Right cardiac atrium (tissue), 5 donors: ENCODE results near the gene ZCCHC8. TPM values are rescaled to one million over a fixed set of nuclear protein-coding genes. Genes with fewer than 3 reads are reported as not detected.

ENCODE experiments used
- ATAC-seq, 2 donors: fragments of 200-7000 bp; cut with Tn5 transposase; one replicate each; pipeline versions ENCODE4 v1.8.0 to v1.9.1; 2020; ENCODE audit warnings: moderate library complexity in 2 of 2, mild to moderate bottlenecking in 1 of 2
- DNase-seq, 3 donors: peaks; one replicate each; pipeline ENCODE4 v3.0.0-alpha.2; 2020
- H3K27ac ChIP-seq: one replicate; pipeline ENCODE4 v1.5.1; 2013; ENCODE audit warnings: mild to moderate bottlenecking, low read length, control low read depth, moderate library complexity
- H3K27me3 ChIP-seq: one replicate; pipeline ENCODE4 v1.6.1; 2013; ENCODE audit not compliant: control insufficient read depth, insufficient read depth
- H3K4me1 ChIP-seq: one replicate; pipeline ENCODE4 v1.6.1; 2013; ENCODE audit warnings: low read length; ENCODE audit not compliant: control insufficient read depth, insufficient read depth
- H3K4me3 ChIP-seq: one replicate; pipeline ENCODE4 v1.5.1; 2013; ENCODE audit warnings: low read length, control low read depth
- H3K9me3 ChIP-seq: one replicate; pipeline ENCODE4 v1.6.1; 2013; ENCODE audit warnings: low read length; ENCODE audit not compliant: control insufficient read depth
- WGBS: extraction: QIAGEN DNeasy Blood & Tissue Kit; methylation state at CpG from one replicate; pipeline ENCODE4 v1.1.7; 2013; 5-methylcytosine and 5-hydroxymethylcytosine counted together
- intact Hi-C, 4 donors: fragments of 100-400 bp; cut with DNase I; formaldehyde crosslinking; loops; one replicate each; pipeline versions ENCODE4 v1.11.0 to v1.14.0; 2022 to 2023
- polyA plus RNA-seq: library from polyadenylated mRNA; stranded (reverse); fragments of 200-250 nt; gene quantifications from one replicate; pipeline ENCODE4 v1.2.3, GENCODE V29; 2013
- total RNA-seq, 4 donors: library from RNA; stranded (reverse); fragmentation: NEBNext Ultra II Directional; extraction: Animal tissue kit (Norgen Biotek cat#: 25700); gene quantifications; one replicate each; pipeline ENCODE4 v1.2.1, GENCODE V29; 2021
- donor health status: healthy with polysubstance abuse.
- donor health status: DM: no; HTN: yes; CAD: no.
- donor health status: DM: no; HTN: no; CAD: no.
- donor health status: DM: no; HTN: yes; CAD: no; lungs with severe emphysema.
- donor health status: DM: yes; HTN: yes; CAD: no.

The ZCCHC8 gene
- total and polyA plus RNA-seq, 5 donors: 10.7 to 11.7 (median 10.8) TPM

DNA sequence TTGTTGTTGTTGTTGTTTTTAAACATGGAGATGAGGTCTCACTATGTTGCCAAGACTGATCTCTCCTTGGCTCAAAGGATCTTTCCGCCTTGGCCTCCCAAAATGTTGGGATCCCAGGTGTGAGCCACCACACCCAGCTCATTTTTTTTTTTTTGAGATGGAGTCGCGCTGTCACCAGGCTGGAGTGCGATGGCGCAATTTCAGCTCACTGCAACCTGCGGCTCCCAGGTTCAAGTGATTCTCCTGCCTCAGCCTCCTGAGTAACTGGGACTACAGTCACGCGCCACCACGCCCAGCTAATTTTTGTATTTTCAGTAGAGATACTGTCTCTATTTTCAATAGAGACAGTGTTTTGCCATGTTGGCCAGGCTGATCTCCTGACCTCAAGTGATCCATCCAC, 73.3 kb downstream of the ZCCHC8 start:
- 98% methylated on average over 9 of the region's 9 CpGs for WGBS
- Histone ChIP-seq H3K4me3 (no peak overlapping the region), H3K27me3 (no peaks in the 10 kb centered on the region), H3K4me1 (no peaks in the 10 kb centered on the region), H3K27ac (no peak overlapping the region), H3K9me3 (no peaks in the 10 kb centered on the region)
- intact Hi-C loops: loop anchor here in 1 of 4 donors (10.0 kb wide), 1 partner anchor 47 kb away; no protein-coding TSS in a partner anchor
- DNase-seq (no peak), ATAC-seq (no peak)

GRCh38 chr12:122423258-122424165, 77.2 kb downstream of the ZCCHC8 start:
- Histone ChIP-seq H3K4me3 (peak overlapping the region; percentile 97), H3K9me3 (no peaks in the 10 kb centered on the region), H3K27me3 (no peaks in the 10 kb centered on the region), H3K4me1 (no peaks in the 10 kb centered on the region), H3K27ac (peak overlapping the region; percentile 61)
- WGBS: 13% methylated on average over 21 of the region's 21 CpGs
- DNase-seq: peak in 1 of 3 donors; percentile 15
- intact Hi-C loops: loop anchor here in 1 of 4 donors (10.0 kb wide), 1 partner anchor 51 kb away; no protein-coding TSS in a partner anchor
- peak; percentile 10 to 23 for ATAC-seq

DNA sequence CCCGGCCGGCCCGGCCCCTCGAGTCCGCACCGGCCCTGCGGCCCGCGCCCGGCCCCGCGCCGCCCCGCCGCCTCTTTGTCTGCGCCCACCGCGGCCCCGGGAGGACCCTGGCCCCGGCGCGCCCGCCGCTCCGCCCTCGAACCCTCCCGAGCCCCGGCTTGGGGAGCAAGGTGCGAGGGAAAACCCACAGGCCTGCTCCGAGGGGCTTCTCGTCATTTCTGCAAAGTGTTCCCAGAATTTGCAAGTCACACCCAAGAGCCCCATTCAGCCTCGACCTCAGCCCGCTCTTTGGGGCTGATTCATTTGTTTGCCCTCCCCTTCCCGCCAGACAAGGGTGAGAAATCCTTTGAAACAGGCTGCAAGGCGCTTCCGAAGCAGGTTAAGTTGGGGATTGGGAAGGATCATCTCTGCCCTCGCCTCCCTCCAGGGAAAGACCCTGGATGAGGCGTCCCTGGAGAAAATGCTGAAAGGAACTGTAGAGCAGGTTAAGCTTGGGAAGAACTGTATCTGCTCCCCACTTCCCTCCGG, 77.9 kb downstream of the ZCCHC8 start:
- peak overlapping the region; percentile 61 for H3K27ac ChIP-seq
- peak in 2 of 3 donors; percentile 39 to 50 for DNase-seq
- H3K4me1 ChIP-seq: no peaks in the 10 kb centered on the region
- no peaks in the 10 kb centered on the region for H3K27me3 ChIP-seq
- peak overlapping the region; percentile 97 for H3K4me3 ChIP-seq
- under 1% methylated on average over 38 of the region's 39 CpGs for WGBS
- intact Hi-C loops: loop anchor here in 1 of 4 donors (10.0 kb wide), 1 partner anchor 52 kb away; no protein-coding TSS in a partner anchor
- ATAC-seq: peak in 1 of 2 donors; percentile 3
- no peaks in the 10 kb centered on the region for H3K9me3 ChIP-seq

DNA sequence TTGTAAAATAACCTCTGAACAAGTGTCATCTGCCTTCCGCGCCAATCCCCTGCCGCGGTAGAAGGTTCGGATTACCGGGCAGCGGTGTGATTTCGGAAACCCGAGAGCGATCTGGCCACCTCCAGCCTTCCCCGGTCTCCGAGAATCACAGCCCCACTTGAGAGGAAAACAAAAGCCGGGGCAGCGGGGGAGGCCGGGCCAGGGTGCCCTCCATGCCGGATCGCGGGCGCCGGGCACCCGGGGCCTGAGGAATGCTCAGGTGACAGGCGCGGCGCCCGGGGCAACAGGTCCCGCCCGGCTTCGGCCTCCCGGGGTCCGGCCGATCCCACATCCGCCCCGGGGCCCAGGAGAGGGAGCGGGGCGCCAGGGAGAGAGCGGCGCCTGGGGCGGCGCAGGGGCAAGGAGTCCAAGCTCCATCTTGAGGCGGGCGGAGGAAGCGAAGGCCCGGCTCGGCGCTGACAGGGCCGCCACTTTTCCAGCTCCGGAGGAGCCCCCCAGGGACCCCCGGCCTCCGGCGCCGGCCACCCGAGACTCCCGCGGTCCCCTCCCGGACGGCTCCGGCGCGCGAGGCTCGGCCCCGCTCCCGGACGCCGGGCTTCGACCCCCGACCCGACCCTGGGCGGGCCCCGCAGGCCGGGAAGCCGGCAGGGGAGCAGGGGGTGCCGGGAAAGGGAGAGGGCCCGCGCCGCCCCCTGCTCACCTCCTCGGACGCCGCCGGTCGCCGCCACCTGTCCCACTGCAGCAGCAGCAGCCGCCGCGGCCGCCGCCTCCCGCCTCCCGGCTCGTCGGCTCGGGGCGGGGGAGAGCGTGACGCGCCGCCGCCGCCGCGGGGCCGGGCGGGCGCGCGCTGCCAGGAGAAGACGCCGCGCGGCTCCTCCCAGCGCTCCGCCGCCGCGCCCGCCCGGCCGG, 78.7 kb downstream of the ZCCHC8 start, which contains the start of gene CLIP1:
CLIP1 (minus strand) TSS at position 849 of the 909 bp plus-strand sequence. CDS start 42,217 bp downstream, outside the sequence.
- H3K9me3 ChIP-seq: no peaks in the 10 kb centered on the region
- H3K4me1 ChIP-seq: no peaks in the 10 kb centered on the region
- intact Hi-C loops: loop anchor here in 1 of 4 donors (10.0 kb wide), 1 partner anchor 53 kb away; no protein-coding TSS in a partner anchor
- under 1% methylated on average over 114 of the region's 118 CpGs for WGBS
- no peaks in the 10 kb centered on the region for H3K27me3 ChIP-seq
- DNase-seq (peak; percentile 75 to 88 (median 85)), ATAC-seq (peak; percentile 89 to 91)
- H3K27ac ChIP-seq: peak within 1 kb of the TSS; percentile 93
- H3K4me3 ChIP-seq: peak within 1 kb of the TSS; percentile 97

Other genes with a start within 250 kb of the ZCCHC8 start
- 10 to 100 TPM in 3 of 4 donors, 1 to 10 TPM in 1; 7.8 to 15.2 (median 12.7) TPM for gene VPS33A, start 234.4 kb downstream of the ZCCHC8 start, total RNA-seq
- gene VPS33A, start 234.4 kb downstream of the ZCCHC8 start, polyA plus RNA-seq: 7.3 TPM
- 100 to 1,000 TPM; 112 to 131 (median 121) TPM for gene CLIP1, start 78.3 kb downstream of the ZCCHC8 start, total RNA-seq
- 43.7 TPM for gene CLIP1, start 78.3 kb downstream of the ZCCHC8 start, polyA plus RNA-seq
- 10 to 100 TPM; 40.2 to 49.6 (median 44.1) TPM for gene RSRC2, start 26.0 kb upstream of the ZCCHC8 start, total RNA-seq
- gene RSRC2, start 26.0 kb upstream of the ZCCHC8 start, polyA plus RNA-seq: 47.5 TPM
- 1 to 10 TPM; 2.7 to 4.7 (median 4.2) TPM for gene KNTC1, start 26.3 kb upstream of the ZCCHC8 start, total RNA-seq
- 2.7 TPM for gene KNTC1, start 26.3 kb upstream of the ZCCHC8 start, polyA plus RNA-seq
- gene HCAR2, start 202.4 kb upstream of the ZCCHC8 start, total RNA-seq: under 1 TPM in 1 of 4 donors, not detected in 3; 0.58 TPM
- gene HCAR2, start 202.4 kb upstream of the ZCCHC8 start, polyA plus RNA-seq: 0.16 TPM
- gene HCAR3, start 215.9 kb upstream of the ZCCHC8 start, total RNA-seq: not detected
- 0.05 TPM for gene HCAR3, start 215.9 kb upstream of the ZCCHC8 start, polyA plus RNA-seq
- under 1 TPM in 3 of 4 donors, not detected in 1; 0.08 to 0.12 (median 0.11) TPM for gene HCAR1, start 229.9 kb upstream of the ZCCHC8 start, total RNA-seq
- gene HCAR1, start 229.9 kb upstream of the ZCCHC8 start, polyA plus RNA-seq: 0.20 TPM